GM19324 (cell line): ENCODE results near the gene FCSK.
"Not testable (repeated sequence)": the region's sequence is repeated elsewhere in the genome, so short reads cannot be mapped to it uniquely, and the experiment has no call there.

Source experiments
- ATAC-seq: cut with Tn5 transposase; IDR thresholded peaks from one replicate; pipeline ENCODE4 v1.9.1; 2021; ENCODE audit warnings: mild to moderate bottlenecking, moderate library complexity; ENCODE audit not compliant: unreplicated experiment, low FRiP score

FCSK gene

GRCh38 chr16:70430667-70431536, 23.5 kb upstream of the FCSK start:
- ATAC-seq = peak; percentile 32

- ATAC-seq = no peak
Measured at GRCh38 chr16:70432356-70432722, 22.1 kb upstream of the FCSK start.

DNA sequence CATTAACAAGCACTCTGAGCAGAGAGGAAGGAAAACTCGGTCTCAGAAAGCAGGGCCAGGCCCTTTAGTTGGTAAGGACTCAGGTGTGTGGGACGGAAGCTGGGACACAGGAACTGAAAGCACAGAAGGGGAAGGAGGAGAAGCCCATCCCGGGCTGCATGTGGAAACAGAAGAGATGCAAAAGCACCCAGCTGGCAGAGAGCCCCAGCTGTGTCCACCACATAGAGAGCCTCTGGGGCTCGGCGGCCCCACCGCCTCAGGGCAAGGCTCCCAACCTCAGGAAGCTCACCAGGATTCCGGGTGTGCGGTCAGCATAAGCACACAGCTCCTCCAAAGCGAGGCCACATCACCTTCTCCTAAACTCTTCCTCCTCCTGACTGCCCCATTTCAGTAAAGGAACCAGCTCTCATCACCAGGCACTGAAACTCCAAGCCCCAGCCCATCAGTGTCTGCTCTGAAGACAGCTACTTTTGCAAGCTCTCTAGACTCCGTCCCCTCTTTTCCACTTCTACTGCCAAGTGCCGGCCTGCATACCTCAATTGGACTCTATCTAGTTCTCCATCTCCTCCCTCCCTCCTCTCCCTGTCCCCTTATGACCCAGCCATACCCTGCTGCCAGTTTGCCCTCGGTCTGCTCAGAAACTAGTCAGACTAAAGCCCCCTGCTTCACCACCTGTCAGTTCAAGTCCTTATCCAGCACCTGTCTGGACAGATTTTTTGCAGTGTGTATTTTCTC, 21.5 kb upstream of the FCSK start:
- ATAC-seq = peak; percentile 24

DNA sequence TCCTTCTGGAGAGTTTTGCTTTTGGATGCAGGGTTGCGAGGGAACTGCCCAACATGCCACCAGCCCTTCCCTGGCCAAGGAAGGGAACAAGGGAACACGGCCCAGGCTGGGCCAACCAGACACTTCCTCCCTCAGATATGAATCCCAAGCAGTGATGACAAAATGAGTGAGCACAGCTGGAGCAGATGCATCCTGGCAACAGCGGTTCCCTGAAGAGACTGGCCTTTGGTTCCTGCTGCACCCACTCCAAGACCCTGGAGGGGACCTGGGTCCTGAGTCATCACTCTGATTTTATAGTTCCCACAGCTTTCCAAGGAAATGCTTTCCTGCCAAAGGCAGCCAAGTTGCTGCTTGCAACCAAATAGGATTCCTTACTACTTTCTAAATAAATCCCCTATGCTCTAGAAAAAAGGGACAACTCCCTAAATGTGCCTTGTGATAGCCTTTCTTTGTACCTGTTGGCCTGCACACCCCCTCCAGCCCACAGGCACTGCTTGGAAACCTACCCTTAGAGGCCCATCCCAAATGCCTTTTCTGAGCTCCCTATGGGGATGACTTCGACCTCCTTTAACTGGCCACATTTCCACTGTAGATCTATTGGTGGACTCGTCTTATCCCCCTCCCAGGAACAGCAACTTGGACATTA, 20.8 kb upstream of the FCSK start:
- ATAC-seq = no peak

DNA sequence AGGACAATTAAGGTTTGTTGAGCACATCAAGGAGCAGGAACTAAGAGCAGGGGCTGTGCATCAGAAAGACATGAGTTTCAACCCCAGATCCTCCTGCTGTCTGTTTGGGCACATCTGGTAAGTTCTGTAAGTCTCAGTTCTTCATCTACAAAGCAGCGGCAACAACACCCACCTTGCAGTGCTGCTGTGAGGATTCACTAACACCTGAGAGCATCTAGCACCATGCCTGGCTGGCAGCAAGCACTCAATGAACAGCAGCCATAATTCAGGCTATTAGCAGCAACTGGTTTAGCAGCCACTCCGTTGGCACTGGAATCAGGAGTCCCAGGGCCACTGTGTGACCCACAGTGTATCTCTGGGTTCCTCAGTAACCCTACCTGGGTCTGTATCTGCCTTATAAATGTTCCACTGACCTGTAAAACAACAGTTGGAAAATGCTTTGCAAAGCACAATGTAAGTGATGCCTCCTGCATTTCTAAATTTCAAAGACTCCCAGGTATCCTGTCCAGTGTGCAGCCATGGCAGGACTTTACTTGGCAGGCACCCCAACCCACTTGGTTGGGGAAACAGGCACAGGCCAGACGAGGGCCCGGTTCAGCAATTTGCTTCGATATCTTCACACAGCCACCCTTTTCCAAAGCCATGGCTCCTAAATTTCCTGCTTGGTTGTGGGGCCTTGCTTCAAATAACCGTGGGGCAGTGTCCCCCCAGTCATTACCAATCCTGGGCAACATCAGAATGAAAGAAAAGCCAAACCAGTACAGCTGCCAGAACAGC, 19.7 kb upstream of the FCSK start:
- no peak for ATAC-seq

DNA sequence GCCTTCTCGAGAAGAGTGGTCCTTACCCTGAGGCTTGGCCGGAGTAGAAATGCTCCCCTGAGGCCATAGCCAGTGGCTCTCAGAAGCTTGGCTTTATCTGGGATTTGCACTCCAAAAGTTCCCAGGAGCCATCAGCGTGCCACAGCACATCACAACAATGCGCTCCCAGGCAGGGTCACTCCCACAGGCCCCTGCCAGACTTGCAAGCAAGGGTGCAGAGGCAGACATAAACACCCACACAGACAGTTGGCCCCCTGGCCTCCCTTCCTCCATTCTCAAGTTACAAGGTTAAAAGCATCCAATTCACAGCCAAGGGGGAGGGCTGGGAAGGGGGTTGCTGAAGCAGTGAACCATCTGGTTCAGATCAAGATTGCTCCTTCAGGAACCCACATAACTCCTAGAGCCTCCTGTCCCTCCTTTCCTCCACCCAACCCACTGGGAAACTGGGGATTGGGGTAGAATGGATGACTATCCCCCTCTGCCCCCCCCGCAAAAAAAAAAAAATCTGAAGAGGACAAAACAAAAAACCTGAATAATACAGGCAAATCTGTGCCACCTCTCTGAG, 17.3 kb upstream of the FCSK start:
- no peak for ATAC-seq

DNA sequence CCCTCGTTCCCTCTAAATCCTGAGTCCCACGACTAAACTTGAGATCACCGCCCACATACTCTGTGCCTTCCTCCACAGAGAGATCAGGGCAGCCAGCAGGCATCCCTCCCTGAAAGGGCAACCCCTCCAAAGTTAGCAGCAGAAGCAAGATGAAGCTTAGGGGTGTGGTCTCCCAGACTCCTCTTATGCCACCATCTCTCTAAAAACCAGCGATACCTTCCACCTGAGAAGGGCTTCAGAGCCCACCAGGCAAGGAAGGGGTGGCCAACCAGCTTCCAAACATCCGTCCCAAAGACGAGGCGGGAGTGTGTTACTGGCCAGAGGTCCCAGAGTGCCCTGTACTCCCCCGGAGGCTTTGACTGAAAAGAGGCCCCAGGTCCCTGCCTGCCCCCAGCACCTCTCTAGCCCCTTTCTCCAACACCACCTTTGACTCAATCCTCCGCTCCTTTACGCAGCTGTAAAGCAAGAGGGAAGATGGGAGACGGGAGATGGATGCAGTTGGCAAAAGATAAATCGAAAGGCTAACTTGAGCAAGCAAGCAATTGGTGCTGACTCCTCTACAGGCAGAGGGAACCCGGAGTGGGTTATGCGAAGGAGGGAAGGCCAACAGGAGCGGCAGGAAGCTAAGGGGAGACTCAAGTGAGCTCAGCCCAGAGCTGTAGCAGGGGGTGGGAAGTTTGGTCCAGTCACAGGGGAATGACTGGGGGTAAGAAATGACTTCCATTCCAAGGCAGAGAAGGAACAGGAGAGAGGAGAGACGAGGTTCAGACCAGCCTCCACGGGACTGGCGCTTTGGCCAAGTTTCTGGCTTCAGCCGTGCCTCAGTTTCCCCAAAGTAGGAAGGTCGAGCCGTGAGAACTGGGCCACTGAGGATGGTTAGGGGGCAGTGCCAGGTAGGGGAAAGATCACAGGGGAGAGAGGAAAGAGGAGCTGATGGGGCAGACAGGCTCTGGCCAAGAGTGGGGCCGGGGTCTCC, 16.5 kb upstream of the FCSK start:
- peak; percentile 0 for ATAC-seq

DNA sequence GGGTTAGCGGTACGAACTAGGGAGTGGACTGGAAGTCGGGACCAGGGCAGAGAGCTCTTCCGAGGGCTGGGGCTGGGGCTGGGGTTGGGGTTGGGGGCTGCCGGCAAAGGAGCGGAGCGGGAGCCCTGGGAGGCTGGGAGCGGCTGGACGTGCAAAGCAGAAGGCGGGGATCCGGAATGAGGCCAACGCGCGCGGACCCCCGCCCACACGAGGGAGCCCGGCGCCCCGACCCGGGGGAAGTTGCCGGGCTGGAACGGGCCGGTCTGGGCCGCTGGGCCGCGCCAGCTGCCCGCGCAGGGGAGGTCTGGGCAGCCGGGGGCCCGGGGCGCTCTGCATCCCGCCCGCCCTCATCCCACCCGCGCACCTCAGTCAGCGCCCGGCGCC, 15.8 kb upstream of the FCSK start:
- peak; percentile 21 for ATAC-seq

GRCh38 chr16:70438969-70439862, 15.2 kb upstream of the FCSK start, which contains the start of gene ST3GAL2:
Gene ST3GAL2, minus strand, starts transcription at chr16:70439100. Its CDS starts 40,570 bp downstream, at chr16:70398530.
- peak; percentile 84 for ATAC-seq

DNA sequence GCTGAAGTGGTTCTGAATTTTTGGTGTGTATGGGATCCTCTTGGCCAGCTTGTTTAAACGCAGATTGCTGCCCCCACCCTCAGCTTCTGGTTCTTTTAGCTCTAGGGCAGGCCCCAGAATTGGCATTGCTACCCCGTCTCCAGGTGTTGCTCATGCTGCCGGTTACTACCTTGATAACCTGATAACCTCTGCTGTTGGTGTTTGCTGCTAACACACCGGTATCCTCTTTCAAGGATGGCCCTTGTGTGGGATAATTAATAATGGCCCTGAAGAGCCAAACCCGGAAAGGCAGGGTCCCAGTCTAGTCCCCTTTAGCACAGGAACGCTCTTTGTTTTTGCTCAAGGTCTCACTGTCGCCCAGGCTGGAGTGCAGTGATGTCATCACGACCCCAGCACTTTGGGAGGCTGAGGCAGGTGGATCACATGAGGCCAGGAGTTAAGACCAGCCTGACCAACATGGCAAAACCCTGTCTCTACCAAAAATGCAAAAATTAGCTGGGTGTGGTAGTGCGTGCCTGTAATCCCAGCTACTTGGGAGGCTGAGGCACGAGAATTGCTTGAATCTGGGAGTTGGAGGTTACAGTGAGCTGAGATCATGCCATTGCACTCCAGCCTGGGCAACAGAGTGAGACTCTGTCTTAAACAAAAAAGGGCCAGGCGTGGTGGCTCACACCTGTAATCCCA, 14.2 kb upstream of the FCSK start:
- no peak for ATAC-seq

DNA sequence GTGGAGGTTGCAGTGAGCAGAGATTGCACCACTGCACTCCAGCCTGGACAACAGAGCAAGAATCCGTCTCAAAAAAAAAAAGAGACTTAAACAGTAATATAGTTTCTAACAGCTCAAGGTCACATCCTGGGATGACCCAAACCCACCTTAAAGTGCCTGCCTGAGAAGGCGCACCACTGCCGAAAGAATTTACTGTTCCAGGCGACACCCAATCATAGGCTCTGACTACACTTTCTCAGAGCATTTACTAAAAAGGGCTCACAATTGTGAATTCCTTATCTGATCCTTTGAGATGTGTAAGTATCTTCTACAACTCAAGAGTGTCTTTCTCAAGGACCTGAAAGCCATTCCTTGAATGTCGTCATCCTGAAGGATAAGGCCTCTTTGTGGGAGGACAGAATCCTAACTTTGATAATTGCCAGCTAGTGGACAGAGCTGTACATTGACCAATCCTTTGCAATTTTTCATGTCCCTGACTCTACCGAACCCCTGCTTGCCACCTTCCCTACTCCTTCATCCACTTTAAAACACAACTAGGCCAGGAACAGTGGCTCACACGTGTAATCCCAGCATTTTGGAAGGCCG, 12.9 kb upstream of the FCSK start:
- no peak for ATAC-seq

DNA sequence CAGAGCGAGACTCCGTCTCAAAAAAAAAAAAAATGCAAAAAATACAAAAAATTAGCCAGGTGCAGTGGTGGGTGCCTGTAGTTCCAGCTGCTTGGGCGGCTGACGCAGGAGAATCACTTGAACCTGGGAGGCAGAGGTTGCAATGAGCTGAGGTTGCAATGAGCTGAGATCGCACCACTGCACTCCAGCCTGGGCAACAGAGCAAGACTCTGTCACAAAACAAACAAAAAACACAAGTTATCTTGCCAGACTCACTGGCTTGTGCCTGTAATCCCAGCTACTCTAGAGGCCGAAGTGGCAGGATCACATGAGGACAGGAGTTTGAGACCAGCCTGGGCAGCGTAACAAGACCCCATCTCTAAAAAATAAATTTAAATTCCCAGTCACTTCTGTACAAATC, 12.1 kb upstream of the FCSK start:
- ATAC-seq = no peak

DNA sequence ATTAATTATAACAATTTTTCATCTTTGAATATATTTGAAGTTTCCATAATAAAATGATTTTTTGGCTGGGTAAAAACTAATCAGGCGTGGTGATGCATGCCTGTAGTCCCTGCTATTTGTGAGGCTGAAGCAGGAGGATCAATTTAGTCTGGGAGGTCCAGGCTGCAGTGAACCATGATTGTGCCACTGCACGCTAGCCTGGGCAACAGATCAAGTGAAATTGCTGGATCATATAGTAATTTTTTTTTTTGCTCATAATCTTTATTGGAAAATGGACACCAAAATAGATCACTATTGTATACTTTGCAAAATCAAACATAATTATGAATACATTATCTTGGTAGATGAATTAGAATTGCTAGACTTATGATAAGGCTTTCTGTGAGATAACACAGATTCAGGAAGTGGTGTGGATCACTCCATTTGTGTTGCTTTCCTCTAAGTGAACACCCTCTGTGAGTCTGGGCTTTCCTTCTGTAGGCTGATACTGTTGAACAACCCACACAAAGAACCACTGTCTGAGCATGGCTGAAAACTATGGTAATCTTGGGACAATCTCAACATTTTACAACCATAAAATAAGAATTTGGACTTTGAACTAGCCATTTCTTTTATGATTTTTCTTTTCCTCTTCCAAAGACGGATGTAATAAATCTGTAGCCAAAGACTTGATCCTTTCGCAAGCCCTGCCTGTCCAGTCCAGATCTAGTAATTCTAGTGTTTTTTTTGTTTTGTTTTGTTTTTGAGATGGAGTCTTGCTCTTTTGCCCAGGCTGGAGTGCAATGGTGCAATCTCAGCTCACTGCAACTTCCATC, 9.9 kb upstream of the FCSK start:
- no peak for ATAC-seq

GRCh38 chr16:70448075-70448474, 6.3 kb upstream of the FCSK start:
- no peak for ATAC-seq

DNA sequence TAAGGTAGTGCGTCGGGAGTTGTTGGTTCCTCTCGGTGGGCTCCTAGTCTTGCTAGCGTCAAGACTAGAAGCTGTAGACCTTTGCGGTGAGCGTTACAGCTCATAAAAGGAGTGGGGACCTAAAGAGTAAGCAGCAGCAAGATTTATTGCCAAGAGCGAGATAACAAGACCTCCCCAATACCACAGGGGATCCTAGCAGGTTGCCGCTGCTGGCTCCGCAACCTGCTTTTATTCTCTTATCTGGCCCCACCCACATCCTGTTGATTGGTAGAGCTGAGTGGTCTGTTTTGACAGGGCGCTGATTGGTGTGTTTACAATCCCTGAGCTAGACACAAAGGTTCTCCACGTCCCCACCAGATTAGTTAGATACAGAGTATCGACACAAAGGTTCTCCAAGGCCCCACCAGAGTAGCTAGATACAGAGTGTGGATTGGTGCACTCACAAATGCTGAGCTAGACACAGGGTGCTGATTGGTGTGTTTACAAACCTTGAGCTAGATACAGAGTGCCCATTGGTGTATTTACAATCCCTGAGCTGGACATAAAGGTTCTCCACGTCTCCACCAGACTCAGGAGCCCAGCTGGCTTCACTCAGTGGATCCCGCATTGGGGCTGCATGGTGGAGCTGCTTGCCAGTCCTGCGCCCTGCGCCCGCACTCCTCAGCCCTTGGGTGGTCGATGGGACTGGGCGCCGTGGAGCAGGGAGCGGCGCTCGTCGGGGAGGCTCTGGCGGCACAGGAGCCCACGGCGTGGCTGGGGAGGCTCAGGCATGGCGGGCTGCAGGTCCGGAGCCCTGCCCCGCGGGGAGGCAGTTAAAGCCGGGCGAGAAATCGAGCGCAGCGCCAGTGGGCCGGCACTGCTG, 4.0 kb upstream of the FCSK start:
- not testable (repeated sequence) for ATAC-seq

- not testable (repeated sequence) for ATAC-seq
Measured at GRCh38 chr16:70451004-70451340, 3.4 kb upstream of the FCSK start.
